ENCODE data around the gene UBE2D2. TPM values are rescaled to one million over a fixed set of nuclear protein-coding genes. Genes with fewer than 3 reads are reported as not detected.

The UBE2D2 gene
- total RNA-seq, 1 donor from 2014 or later: 57.5 TPM

DNA sequence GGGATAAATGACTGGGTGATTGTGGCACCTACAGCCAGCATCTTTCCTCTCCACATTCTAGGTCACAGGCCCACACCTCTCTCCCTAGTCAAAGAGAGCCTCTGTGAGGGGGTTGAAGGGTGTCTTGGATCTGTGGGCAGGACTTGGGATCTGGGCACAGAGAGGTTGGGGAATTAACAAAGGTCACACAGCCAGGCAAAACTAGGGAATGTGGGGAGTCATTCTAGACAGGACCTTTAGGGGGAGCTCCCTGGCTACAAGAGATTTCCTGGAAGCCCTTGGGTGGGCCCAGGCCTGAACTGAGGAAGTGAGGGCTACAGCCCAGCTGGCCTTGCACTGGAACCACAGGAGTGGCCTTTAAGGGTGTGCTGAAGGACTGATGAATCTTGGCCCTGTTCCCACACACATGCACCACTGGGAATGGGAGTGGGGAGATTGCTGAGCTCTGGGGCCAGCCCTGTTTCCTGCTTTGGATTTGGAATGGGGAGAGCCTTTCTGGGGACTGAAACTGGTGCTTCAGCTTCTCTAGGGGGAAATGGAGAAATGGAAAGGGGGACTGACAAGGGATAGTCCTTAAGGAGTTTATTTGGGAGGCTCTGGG, 74.6 kb downstream of the UBE2D2 start:
- H3K27ac ChIP-seq: peak overlapping the region; percentile 91
- no peak overlapping the region for H3K4me3 ChIP-seq
- no peaks in the 10 kb centered on the region for H3K36me3 ChIP-seq
- TF ChIP-seq POLR2A (IDR thresholded peaks at IDR 0.05) (no peak), CTCF (IDR thresholded peaks at IDR 0.05) (peak; percentile 20 to 64 (median 52)), POLR2AphosphoS5 (IDR thresholded peaks at IDR 0.05; ENCODE audit: insufficient read depth in 1 of 2, low read depth in 1 of 2) (peak in 1 of 2 donors; percentile 55)
- no peaks in the 10 kb centered on the region for H3K9me3 ChIP-seq
- peak; percentile 91 to 94 for DNase-seq (ENCODE audit: extremely low spot score in 2 of 2)
- intact Hi-C loops (cut with DNase I): loop anchor here (5.0 kb wide), 1 partner anchor 52 kb away; no protein-coding TSS in a partner anchor
- no peaks in the 10 kb centered on the region for H3K27me3 ChIP-seq
- H3K4me1 ChIP-seq: peaks cover 47% of the 10 kb centered on the region

- no peaks in the 10 kb centered on the region for H3K27me3 ChIP-seq
- H3K9me3 ChIP-seq: no peaks in the 10 kb centered on the region
- intact Hi-C loops (cut with DNase I): loop anchor here (5.0 kb wide), 1 partner anchor 51 kb away; no protein-coding TSS in a partner anchor
- no peaks in the 10 kb centered on the region for H3K36me3 ChIP-seq
- no peak for TF ChIP-seq POLR2A (IDR thresholded peaks at IDR 0.05)
- no peak for TF ChIP-seq CTCF (IDR thresholded peaks at IDR 0.05)
- TF ChIP-seq POLR2AphosphoS5 (IDR thresholded peaks at IDR 0.05; ENCODE audit: insufficient read depth in 1 of 2, low read depth in 1 of 2): no peak
- peak overlapping the region; percentile 91 for H3K27ac ChIP-seq
- H3K4me3 ChIP-seq: no peak overlapping the region
- DNase-seq (ENCODE audit: extremely low spot score in 2 of 2): peak in 1 of 2 donors; percentile 88
- peaks cover 47% of the 10 kb centered on the region for H3K4me1 ChIP-seq
These were observed 75.2 kb downstream of the UBE2D2 start for GRCh38 chr5:139636207-139636792.

- DNase-seq (ENCODE audit: extremely low spot score in 2 of 2): no peak
- Histone ChIP-seq H3K27ac (peak overlapping the region; percentile 91), H3K36me3 (no peaks in the 10 kb centered on the region), H3K4me3 (peak overlapping the region; percentile 49 to 51), H3K9me3 (no peaks in the 10 kb centered on the region), H3K4me1 (peaks cover 47% of the 10 kb centered on the region), H3K27me3 (no peaks in the 10 kb centered on the region)
- TF ChIP-seq CTCF (IDR thresholded peaks at IDR 0.05): no peak
- no peak for TF ChIP-seq POLR2AphosphoS5 (IDR thresholded peaks at IDR 0.05; ENCODE audit: insufficient read depth in 1 of 2, low read depth in 1 of 2)
- TF ChIP-seq POLR2A (IDR thresholded peaks at IDR 0.05): no peak
- intact Hi-C loops (cut with DNase I): loop anchor here (1.0 to 5.0 kb wide), 2 partner anchors 10 to 50 kb away; no protein-coding TSS in a partner anchor
These were observed 75.9 kb downstream of the UBE2D2 start for GRCh38 chr5:139636975-139637408.

DNA sequence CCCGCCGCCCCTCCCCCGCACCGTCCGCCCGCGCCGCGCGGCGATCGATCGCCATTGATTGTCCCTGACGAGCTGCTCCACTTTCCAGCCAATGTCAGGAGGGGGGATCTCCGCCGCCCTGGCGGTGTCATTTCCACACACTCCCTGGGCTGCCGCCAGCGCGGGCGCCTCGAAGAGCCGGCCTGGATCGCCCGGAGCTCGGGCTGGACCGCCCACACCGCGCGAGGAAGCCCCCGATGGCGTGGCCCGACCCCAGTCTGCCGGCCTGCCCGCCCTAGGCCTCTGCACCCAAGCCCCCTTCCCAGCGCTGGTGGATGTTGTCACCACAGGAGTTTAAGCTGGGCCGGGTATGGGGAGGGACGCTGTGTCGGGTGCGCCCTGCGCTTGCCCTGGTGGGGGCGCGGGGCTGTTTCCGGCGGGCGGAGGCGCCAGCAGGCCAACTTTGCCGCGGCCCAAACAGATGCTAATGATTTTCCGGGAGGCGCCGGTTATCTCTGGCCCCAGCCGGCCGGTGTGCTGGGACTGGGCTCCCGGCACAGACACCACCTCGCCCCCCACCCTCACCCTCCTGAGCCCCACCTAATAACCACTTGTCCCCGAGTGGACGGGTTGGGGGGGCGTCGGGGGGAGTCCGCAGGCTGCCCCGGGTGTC, 76.4 kb downstream of the UBE2D2 start:
- no peaks in the 10 kb centered on the region for H3K9me3 ChIP-seq
- H3K4me3 ChIP-seq: peak overlapping the region; percentile 49 to 51
- peak in 1 of 3 experiments; percentile 40 for TF ChIP-seq CTCF (IDR thresholded peaks at IDR 0.05)
- peak in 1 of 2 donors; percentile 15 for TF ChIP-seq POLR2A (IDR thresholded peaks at IDR 0.05)
- TF ChIP-seq POLR2AphosphoS5 (IDR thresholded peaks at IDR 0.05; ENCODE audit: insufficient read depth in 1 of 2, low read depth in 1 of 2): peak in 1 of 2 donors; percentile 65
- H3K27ac ChIP-seq: peak overlapping the region; percentile 91
- H3K4me1 ChIP-seq: peaks cover 53% of the 10 kb centered on the region
- intact Hi-C loops (cut with DNase I): loop anchor here (1.0 to 5.0 kb wide), 2 partner anchors 10 to 50 kb away; no protein-coding TSS in a partner anchor
- peak in 1 of 2 donors; percentile 91 for DNase-seq (ENCODE audit: extremely low spot score in 2 of 2)
- no peaks in the 10 kb centered on the region for H3K36me3 ChIP-seq
- no peaks in the 10 kb centered on the region for H3K27me3 ChIP-seq
